GM12878 (cell line): ENCODE measurements around the gene CACNA2D2. TPM values are rescaled to one million over a fixed set of nuclear protein-coding genes. Genes with fewer than 3 reads are reported as not detected.

Experiments
- ATAC-seq: fragments of 200-7000 bp; cut with Tn5 transposase; 3 replicates; pipeline ENCODE4 v1.9.1; 2020; ENCODE audit warnings: mild to moderate bottlenecking, moderate library complexity
- BruUV-seq: library from RNA; stranded (reverse); fragments of 400-500 nt; replicated peaks from 2 replicates; lab custom pipeline; 2021; lab: Mats Ljungman, UMichigan
- CTCF ChIA-PET: fragments of 300-600 bp; sonication (Branson Sonifier 250); formaldehyde crosslinking; extraction: SDS; loops from one replicate; lab custom pipeline; 2021; ENCODE audit warnings: inconsistent platforms; lab: Yijun Ruan, JAX
- POLR2A ChIA-PET: fragments of 350-600 bp; formaldehyde crosslinking; extraction: SDS; loops from one replicate; lab custom pipeline; 2021; ENCODE audit warnings: inconsistent platforms; lab: Charles Lee
- RAD21 ChIA-PET: fragments of 300-600 bp; sonication (Branson Sonifier 250); formaldehyde crosslinking; loops from one replicate; lab custom pipeline; 2023; ENCODE audit warnings: antibody characterized with exemption; ENCODE audit not compliant: unreplicated experiment; lab: Charles Lee
- SMC1A ChIA-PET: fragments of 300-600 bp; sonication (Branson Sonifier 250); formaldehyde crosslinking; loops from one replicate; lab custom pipeline; 2023; ENCODE audit not compliant: unreplicated experiment, uncharacterized antibody; lab: Charles Lee
- DNase-seq: peaks from one replicate; pipeline ENCODE4 v3.0.0-alpha.2; 2011; ENCODE audit warnings: low read depth, low spot score
- FAIRE-seq: peaks from 3 replicates; lab custom pipeline; 2011; peaks lifted over from hg19 to GRCh38; lab: Jason Lieb, UNC
- H2AFZ ChIP-seq: 2 replicates; pipeline ENCODE4 v1.6.0; 2011; ENCODE audit warnings: low read depth, low read length, control low read depth; ENCODE audit not compliant: control insufficient read depth
- H3K27ac ChIP-seq: 2 replicates; pipeline ENCODE4 v1.5.1; 2011; ENCODE audit warnings: control low read depth; ENCODE audit not compliant: control insufficient read depth, insufficient read depth
- H3K27me3 ChIP-seq, 2 experiments: replicated peaks in 1 of 2; 2 replicates each; pipeline versions ENCODE4 v1.6.0 to v1.6.1; 2011; ENCODE audit warnings: low read length in 1 of 2; ENCODE audit not compliant: control insufficient read depth in 2 of 2, insufficient read depth in 2 of 2
- H3K36me3 ChIP-seq, 2 experiments: 2 replicates each; pipeline ENCODE4 v1.5.1; 2011; ENCODE audit warnings: low read length in 1 of 2; ENCODE audit not compliant: control insufficient read depth in 2 of 2, insufficient read depth in 2 of 2
- H3K4me1 ChIP-seq: 2 replicates; pipeline ENCODE4 v1.6.1; 2011; ENCODE audit warnings: mild to moderate bottlenecking, low read length, moderate library complexity, mixed read lengths; ENCODE audit not compliant: control insufficient read depth, insufficient read depth
- H3K4me2 ChIP-seq: 2 replicates; pipeline ENCODE4 v1.6.0; 2011; ENCODE audit warnings: control low read depth; ENCODE audit not compliant: control insufficient read depth, insufficient read depth
- H3K4me3 ChIP-seq: fragments of 200-600 bp; sonication (generic); 2 replicates; pipeline ENCODE4 v1.5.1; 2016
- H3K79me2 ChIP-seq: 2 replicates; pipeline ENCODE4 v1.6.0; 2011; ENCODE audit warnings: low read length; ENCODE audit not compliant: control insufficient read depth, insufficient read depth
- H3K9ac ChIP-seq: 2 replicates; pipeline ENCODE4 v1.8.0; 2011; ENCODE audit warnings: low read length, control low read depth, mixed read lengths; ENCODE audit not compliant: control insufficient read depth, insufficient read depth
- H3K9me3 ChIP-seq: replicated peaks from 3 replicates; pipeline ENCODE4 v1.5.1; 2011; ENCODE audit warnings: mild to moderate bottlenecking, low read length; ENCODE audit not compliant: control insufficient read depth, insufficient read depth
- H4K20me1 ChIP-seq: 2 replicates; pipeline ENCODE4 v1.6.0; 2011; ENCODE audit not compliant: control insufficient read depth, insufficient read depth
- ASH2L ChIP-seq: fragments of 300-600, 200-600 bp; sonication (generic); IDR thresholded peaks from 2 replicates; pipeline ENCODE4 v1.6.1; 2017; ENCODE audit warnings: low read depth, mild to moderate bottlenecking, borderline replicate concordance
- ATF7 ChIP-seq: fragments of 450-650 bp; IDR thresholded peaks from 2 replicates; pipeline ENCODE4 v1.6.1; 2016; ENCODE audit warnings: low read depth, mild to moderate bottlenecking
- CREM ChIP-seq: IDR thresholded peaks from 2 replicates; pipeline ENCODE4 v1.6.1; 2014; ENCODE audit warnings: antibody characterized with exemption, low read depth
- HSF1 ChIP-seq: fragments of 150-350 bp; IDR thresholded peaks from 2 replicates; pipeline ENCODE4 v1.6.1; 2014; ENCODE audit warnings: mild to moderate bottlenecking, low read depth, low read length
- IKZF1 ChIP-seq: fragments of 450-650 bp; conservative IDR thresholded peaks from 2 replicates; pipeline ENCODE4 v1.6.1; 2017; ENCODE audit warnings: antibody characterized with exemption, mild to moderate bottlenecking
- NBN ChIP-seq: fragments of 450-650 bp; IDR thresholded peaks from 2 replicates; pipeline ENCODE4 v1.6.1; 2016
- RB1 ChIP-seq: fragments of 450-650 bp; formaldehyde crosslinking; IDR thresholded peaks from 2 replicates; pipeline ENCODE4 v1.6.1; 2017; ENCODE audit warnings: mild to moderate bottlenecking, borderline replicate concordance
- RELB ChIP-seq: fragments of 450-650 bp; IDR thresholded peaks from 2 replicates; pipeline ENCODE4 v1.6.1; 2017; ENCODE audit warnings: low read depth, mild to moderate bottlenecking, moderate library complexity
- SMAD1 ChIP-seq: fragments of 450-650 bp; IDR thresholded peaks from 2 replicates; pipeline ENCODE4 v1.6.1; 2018; ENCODE audit warnings: mild to moderate bottlenecking, low read depth; ENCODE audit not compliant: partially characterized antibody
- SMAD5 ChIP-seq: IDR thresholded peaks from 2 replicates; pipeline ENCODE4 v1.6.1; 2016; ENCODE audit warnings: antibody characterized with exemption, low read depth
- STAT1 ChIP-seq: fragments of 450-650 bp; conservative IDR thresholded peaks from 2 replicates; pipeline ENCODE4 v1.6.1; 2014; ENCODE audit warnings: antibody characterized with exemption, mild to moderate bottlenecking
- STAT3 ChIP-seq: IDR thresholded peaks from 2 replicates; pipeline ENCODE4 v1.6.1; 2011; ENCODE audit warnings: low read depth, low read length, improper control_type of control experiment
- TBL1XR1 ChIP-seq: IDR thresholded peaks from 2 replicates; pipeline ENCODE4 v1.6.1; 2012; ENCODE audit warnings: low read depth, low read length, improper control_type of control experiment
- ZNF217 ChIP-seq: fragments of 450-650 bp; IDR thresholded peaks from 2 replicates; pipeline ENCODE4 v1.6.1; 2017; ENCODE audit warnings: antibody characterized with exemption, mild to moderate bottlenecking
- ZNF622 ChIP-seq: fragments of 450-650 bp; IDR thresholded peaks from 2 replicates; pipeline ENCODE4 v1.6.1; 2017; ENCODE audit warnings: mild to moderate bottlenecking, inconsistent platforms
- WGBS: methylation state at CpG from one replicate; pipeline ENCODE4 v1.1.6; 2016; ENCODE audit warnings: low lambda C conversion rate; ENCODE audit not compliant: insufficient replicate concordance, insufficient coverage; ENCODE audit errors: missing lambda C conversion rate; 5-methylcytosine and 5-hydroxymethylcytosine counted together
- in situ Hi-C: fragments of 300-500 bp; cut with MboI; formaldehyde crosslinking; loops from 9 replicates; pipeline ENCODE4 v1.14.3; 2018; ENCODE audit warnings: mixed read lengths
- intact Hi-C: fragments of 100-400 bp; cut with micrococcal nuclease; formaldehyde crosslinking; loops from one replicate; pipeline ENCODE4 v1.14.2; 2022; ENCODE audit not compliant: unreplicated experiment
- polyA plus RNA-seq, 11 experiments: library from polyadenylated mRNA; depleted of rRNA in 4 of 11; unstranded in 6 of 11; stranded (reverse) in 5 of 11; fragments of >200 nt; fragmentation: Nextera tagmentation in 4 of 11; fragmentation: Illumina TruSeq in 1 of 11; extraction: Ambion mirVana in 4 of 11; extraction: Trizol in 1 of 11; gene quantifications; 1 replicate in 1 of 11; 2 replicates in 10 of 11; pipeline versions ENCODE4 v1.2.1 to v1.2.3, GENCODE V29; 2011 to 2016; ENCODE audit warnings: inconsistent platforms in 2 of 11, missing spikeins in 2 of 11, low read depth in 1 of 11
- total RNA-seq, 4 experiments: library from RNA; depleted of rRNA in 3 of 4; stranded (reverse); fragments of >200 nt in 3 of 4; fragmentation: Illumina TruSeq in 1 of 4; extraction: Trizol in 1 of 4; gene quantifications; 2 replicates each; pipeline versions ENCODE4 v1.2.1 to v1.2.3, GENCODE V29; 2013 to 2021

The CACNA2D2 gene
- total and polyA plus RNA-seq, 10 of the 15 experiments (the other 5 are each of a cell fraction or from before 2014, with no cell fraction given) = 0.03 to 0.07 TPM; not detected in 8

GRCh38 chr3:50326182-50326541 lies 177.3 kb downstream of the CACNA2D2 start:
- POLR2A ChIA-PET = interaction anchor here (3.0 kb wide), 1 partner anchor 11 kb away, joined by 58 read pairs; no protein-coding TSS in a partner anchor
- intact Hi-C loops (no loop called here), in situ Hi-C loops (no loop called here)
- Histone ChIP-seq H3K4me3 (no peak overlapping the region), H3K9ac (no peak overlapping the region), H3K9me3 (no peaks in the 10 kb centered on the region), H4K20me1 (no peaks in the 10 kb centered on the region), H3K4me1 (peaks cover 8% of the 10 kb centered on the region), H2AFZ (no peak overlapping the region), H3K27me3 (no peaks in the 10 kb centered on the region), H3K36me3 (peaks cover 12 to 16% of the 10 kb centered on the region in 2 experiments), H3K4me2 (no peak overlapping the region), H3K27ac (no peak overlapping the region), H3K79me2 (peaks cover 14% of the 10 kb centered on the region)
- no peak for TF ChIP-seq STAT3
- no peak for TF ChIP-seq CREM
- no peak for TF ChIP-seq NBN
- ATAC-seq = no peak
- no TSS peak for BruUV-seq
- FAIRE-seq = no peak
- 81% methylated on average over 8 of the region's 8 CpGs for WGBS
- DNase-seq = no peak
- CTCF ChIA-PET = interaction anchor here (0.7 to 0.9 kb wide), 3 partner anchors 19 to 123 kb away, joined by 3 to 5 read pairs (median 4); partner anchors contain the start of genes HYAL3 and NAA80
- SMC1A ChIA-PET = no interaction called here
- RAD21 ChIA-PET = interaction anchor here (3.4 kb wide), 1 partner anchor 11 kb away, joined by 21 read pairs; no protein-coding TSS in a partner anchor

- H3K9ac ChIP-seq = no peak overlapping the region
- intact Hi-C loops (no loop called here), in situ Hi-C loops (no loop called here)
- 75% methylated on average over 11 of the region's 11 CpGs for whole genome bisulfite sequencing
- ChIA-PET POLR2A (no interaction called here), RAD21 (interaction anchor here (2.3 to 3.4 kb wide), 2 partner anchors 11 to 33 kb away, joined by 6 to 21 read pairs; partner anchors contain the start of gene IFRD2), CTCF (interaction anchor here (0.7 to 5.1 kb wide), 6 partner anchors 11 to 123 kb away, joined by 3 to 72 read pairs (median 9); partner anchors contain the start of genes HYAL1, HYAL3, NAA80 and RASSF1)
- H2AFZ ChIP-seq = no peak overlapping the region
- no peaks in the 10 kb centered on the region for H4K20me1 ChIP-seq
- H3K27me3 ChIP-seq = no peaks in the 10 kb centered on the region
- no peaks in the 10 kb centered on the region for H3K9me3 ChIP-seq
- H3K4me1 ChIP-seq = peaks cover 9% of the 10 kb centered on the region
- no peak for DNase-seq
- H3K4me3 ChIP-seq = no peak overlapping the region
- ATAC-seq = no peak
- H3K4me2 ChIP-seq = no peak overlapping the region
- peaks cover 10 to 12% of the 10 kb centered on the region in 2 experiments for H3K36me3 ChIP-seq
- no TSS peak for BruUV-seq
- H3K79me2 ChIP-seq = peaks cover 16% of the 10 kb centered on the region
- TF ChIP-seq ZNF217 (no peak), IKZF1 (no peak), ASH2L (no peak), TBL1XR1 (no peak), SMAD1 (no peak), STAT1 (no peak), SMAD5 (no peak), ZNF622 (no peak), ATF7 (no peak), RB1 (no peak), HSF1 (no peak), RELB (no peak)
- TF ChIP-seq, all 136 proteins: peak for 0
- no peak overlapping the region for H3K27ac ChIP-seq
- SMC1A ChIA-PET = no interaction called here
- no peak for FAIRE-seq
Observed at GRCh38 chr3:50325497-50326181, 177.8 kb downstream of the CACNA2D2 start.
